ENCODE measurements around the gene CALCOCO2. TPM values are rescaled to one million over a fixed set of nuclear protein-coding genes. Genes with fewer than 3 reads are reported as not detected.

The CALCOCO2 gene
- total RNA-seq, 4 donors from 2014 or later = 104 to 237 (median 132) TPM

DNA sequence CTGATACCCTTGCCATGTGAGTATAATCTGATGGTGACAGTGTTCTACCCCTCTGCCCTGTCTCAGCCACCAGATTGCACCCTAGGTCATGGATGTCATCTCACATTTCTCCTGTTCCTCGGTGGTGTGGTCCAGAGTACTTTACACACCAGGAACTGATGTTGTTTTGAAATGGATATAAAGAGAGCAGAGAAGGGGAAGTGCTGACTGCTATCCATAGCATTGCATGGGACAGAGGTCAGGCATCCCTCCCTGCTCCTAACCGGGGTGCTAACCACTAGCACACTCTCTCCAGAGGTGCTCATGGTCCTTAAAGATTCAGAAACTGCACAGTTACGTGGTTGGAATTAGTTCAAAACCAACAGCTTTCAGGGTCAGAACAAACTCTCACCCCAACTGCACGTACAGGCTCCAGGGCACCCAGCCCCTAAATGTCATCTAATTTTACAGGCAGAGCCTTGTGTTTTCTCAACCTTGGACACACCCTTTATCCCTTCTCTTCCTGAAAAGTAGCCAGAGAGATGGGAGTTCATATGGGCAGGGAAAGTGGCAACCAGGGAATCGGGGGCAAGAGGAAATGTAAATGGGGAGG is 30.1 kb upstream of the CALCOCO2 start:
- intact Hi-C loops (cut with DNase I; ENCODE audit: low total_unique reads) = no loop called here
- peaks cover 0 to 3% (median 0%) of the 10 kb centered on the region in 3 donors for H3K27me3 ChIP-seq
- ATAC-seq (no peak), DNase-seq (no peak)
- H3K36me3 ChIP-seq = no peaks in the 10 kb centered on the region
- no peak for TF ChIP-seq POLR2A (IDR thresholded peaks at IDR 0.05)
- TF ChIP-seq, protein P1, sequence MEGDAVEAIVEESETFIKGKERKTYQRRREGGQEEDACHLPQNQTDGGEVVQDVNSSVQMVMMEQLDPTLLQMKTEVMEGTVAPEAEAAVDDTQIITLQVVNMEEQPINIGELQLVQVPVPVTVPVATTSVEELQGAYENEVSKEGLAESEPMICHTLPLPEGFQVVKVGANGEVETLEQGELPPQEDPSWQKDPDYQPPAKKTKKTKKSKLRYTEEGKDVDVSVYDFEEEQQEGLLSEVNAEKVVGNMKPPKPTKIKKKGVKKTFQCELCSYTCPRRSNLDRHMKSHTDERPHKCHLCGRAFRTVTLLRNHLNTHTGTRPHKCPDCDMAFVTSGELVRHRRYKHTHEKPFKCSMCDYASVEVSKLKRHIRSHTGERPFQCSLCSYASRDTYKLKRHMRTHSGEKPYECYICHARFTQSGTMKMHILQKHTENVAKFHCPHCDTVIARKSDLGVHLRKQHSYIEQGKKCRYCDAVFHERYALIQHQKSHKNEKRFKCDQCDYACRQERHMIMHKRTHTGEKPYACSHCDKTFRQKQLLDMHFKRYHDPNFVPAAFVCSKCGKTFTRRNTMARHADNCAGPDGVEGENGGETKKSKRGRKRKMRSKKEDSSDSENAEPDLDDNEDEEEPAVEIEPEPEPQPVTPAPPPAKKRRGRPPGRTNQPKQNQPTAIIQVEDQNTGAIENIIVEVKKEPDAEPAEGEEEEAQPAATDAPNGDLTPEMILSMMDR (IDR thresholded peaks at IDR 0.05 in 4 of 5, conservative IDR thresholded peaks at IDR 0.05 in 1 of 5) = no peak
- no peaks in the 10 kb centered on the region for H3K9me3 ChIP-seq
- in situ Hi-C loops (cut with MboI; ENCODE audit: low sequenced_read_pairs in 4 of 4) = loop anchor here in 2 of 4 donors (5.0 to 25.0 kb wide), 3 partner anchors 82 to 237 kb away; no protein-coding TSS in a partner anchor
- H3K4me3 ChIP-seq = no peak overlapping the region
- H3K27ac ChIP-seq = no peak overlapping the region
- H3K4me1 ChIP-seq = peaks cover 0 to 5% of the 10 kb centered on the region in 2 donors

DNA sequence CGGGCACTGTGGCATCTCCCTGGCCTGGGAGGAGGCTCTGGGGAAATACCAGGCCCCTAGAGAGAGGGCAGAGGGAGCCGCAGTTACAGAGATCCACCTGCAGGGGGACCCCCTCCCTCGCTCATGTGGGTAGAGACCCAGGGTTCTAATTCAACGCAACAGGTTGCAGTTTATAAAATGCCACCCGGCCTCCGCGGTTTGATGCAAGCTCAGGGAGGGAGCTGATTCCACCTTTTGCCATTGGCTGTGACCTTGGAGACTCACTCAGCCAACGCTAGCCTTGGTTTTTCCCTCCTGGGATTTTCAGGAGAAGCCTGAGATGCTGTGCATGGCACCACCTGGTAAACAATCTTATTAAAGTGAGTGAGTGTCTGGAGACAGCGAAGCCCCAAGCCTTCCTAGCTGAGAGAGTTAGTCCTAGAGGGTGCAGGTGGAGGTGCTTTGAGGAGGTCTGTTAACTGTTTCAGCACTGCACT is 25.9 kb upstream of the CALCOCO2 start:
- ATAC-seq (peak; percentile 30 to 62), DNase-seq (peak in 1 of 2 donors; percentile 18)
- Histone ChIP-seq H3K9me3 (no peaks in the 10 kb centered on the region), H3K4me1 (peaks cover 0 to 5% of the 10 kb centered on the region in 2 donors), H3K27ac (no peak overlapping the region), H3K36me3 (no peaks in the 10 kb centered on the region), H3K27me3 (no peaks in the 10 kb centered on the region), H3K4me3 (no peak overlapping the region)
- no peak for TF ChIP-seq POLR2A (IDR thresholded peaks at IDR 0.05)
- TF ChIP-seq, protein P1 (IDR thresholded peaks at IDR 0.05 in 4 of 5, conservative IDR thresholded peaks at IDR 0.05 in 1 of 5) = peak; percentile 78 to 92 (median 88)
- in situ Hi-C loops (cut with MboI; ENCODE audit: low sequenced_read_pairs in 4 of 4) = loop anchor here in 2 of 4 donors (5.0 to 25.0 kb wide), 3 partner anchors 77 to 232 kb away; no protein-coding TSS in a partner anchor
- intact Hi-C loops (cut with DNase I; ENCODE audit: low total_unique reads) = loop anchor here (1.0 kb wide), 1 partner anchor 74 kb away; no protein-coding TSS in a partner anchor

DNA sequence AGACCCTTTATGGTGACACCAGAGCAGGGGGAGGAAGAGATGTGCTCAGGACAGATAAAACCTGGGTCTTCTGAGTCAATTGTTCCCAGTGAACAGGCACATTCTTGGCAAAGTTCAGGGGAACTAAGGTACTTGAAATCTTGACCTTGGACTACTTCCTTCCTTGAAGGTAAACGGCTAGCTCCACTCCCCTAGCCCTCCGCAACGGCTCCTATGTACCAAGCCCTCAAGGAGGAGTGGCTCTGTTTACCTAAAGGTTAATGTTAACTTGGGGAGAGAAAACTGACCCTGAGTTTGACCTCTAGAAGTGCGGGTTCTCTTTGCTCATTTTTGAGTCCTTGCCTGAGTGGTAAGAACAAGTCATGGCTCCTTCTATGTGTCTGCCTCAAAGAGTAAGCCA is 21.7 kb upstream of the CALCOCO2 start:
- H3K9me3 ChIP-seq = no peaks in the 10 kb centered on the region
- peaks cover 5 to 9% (median 5%) of the 10 kb centered on the region in 3 donors for H3K27me3 ChIP-seq
- H3K4me3 ChIP-seq = no peak overlapping the region
- H3K27ac ChIP-seq = no peak overlapping the region
- in situ Hi-C loops (cut with MboI; ENCODE audit: low sequenced_read_pairs in 4 of 4) = loop anchor here in 2 of 4 donors (10.0 to 25.0 kb wide), 2 partner anchors 144 to 228 kb away; no protein-coding TSS in a partner anchor
- TF ChIP-seq, protein P1 (IDR thresholded peaks at IDR 0.05 in 4 of 5, conservative IDR thresholded peaks at IDR 0.05 in 1 of 5) = no peak
- no peak for TF ChIP-seq POLR2A (IDR thresholded peaks at IDR 0.05)
- DNase-seq (no peak), ATAC-seq (no peak)
- peaks cover 0 to 5% of the 10 kb centered on the region in 2 donors for H3K4me1 ChIP-seq
- no peaks in the 10 kb centered on the region for H3K36me3 ChIP-seq
- intact Hi-C loops (cut with DNase I; ENCODE audit: low total_unique reads) = no loop called here

DNA sequence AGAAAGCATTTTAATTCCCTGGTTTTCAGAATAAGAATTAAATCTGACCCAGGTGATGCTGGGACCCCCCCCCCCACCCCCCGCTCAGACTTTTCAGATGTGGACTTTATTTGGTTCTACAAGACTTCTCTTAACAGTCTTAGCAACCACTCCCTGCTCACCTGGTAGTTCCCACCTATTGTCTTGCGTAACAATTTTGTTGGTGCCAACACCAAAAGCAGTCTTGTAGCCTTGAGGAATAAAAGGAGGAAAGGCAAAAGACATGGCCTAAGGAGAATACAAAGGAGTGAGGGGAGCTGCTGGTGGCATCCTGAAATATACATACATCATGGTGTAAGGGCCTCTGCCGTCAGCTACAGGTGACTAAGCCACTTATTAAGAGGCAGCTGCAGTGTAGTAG is 18.8 kb upstream of the CALCOCO2 start:
- Histone ChIP-seq H3K27me3 (peaks cover 20 to 23% (median 21%) of the 10 kb centered on the region in 3 donors), H3K9me3 (no peaks in the 10 kb centered on the region), H3K36me3 (no peaks in the 10 kb centered on the region), H3K4me3 (no peak overlapping the region), H3K4me1 (peaks cover 0 to 5% of the 10 kb centered on the region in 2 donors), H3K27ac (no peak overlapping the region)
- DNase-seq = no peak
- no peak for ATAC-seq
- in situ Hi-C loops (cut with MboI; ENCODE audit: low sequenced_read_pairs in 4 of 4) (loop anchor here in 3 of 4 donors (5.0 to 25.0 kb wide), 2 partner anchors 70 to 225 kb away; no protein-coding TSS in a partner anchor), intact Hi-C loops (cut with DNase I; ENCODE audit: low total_unique reads) (no loop called here)
- no peak for TF ChIP-seq POLR2A (IDR thresholded peaks at IDR 0.05)
- TF ChIP-seq, protein P1 (IDR thresholded peaks at IDR 0.05 in 4 of 5, conservative IDR thresholded peaks at IDR 0.05 in 1 of 5) = no peak

Data from gastrocnemius medialis (tissue), 4 donors.